Measurements from ENCODE around the gene ZCCHC4. TPM values are rescaled to one million over a fixed set of nuclear protein-coding genes. Genes with fewer than 3 reads are reported as not detected.

The ZCCHC4 gene, protein sequence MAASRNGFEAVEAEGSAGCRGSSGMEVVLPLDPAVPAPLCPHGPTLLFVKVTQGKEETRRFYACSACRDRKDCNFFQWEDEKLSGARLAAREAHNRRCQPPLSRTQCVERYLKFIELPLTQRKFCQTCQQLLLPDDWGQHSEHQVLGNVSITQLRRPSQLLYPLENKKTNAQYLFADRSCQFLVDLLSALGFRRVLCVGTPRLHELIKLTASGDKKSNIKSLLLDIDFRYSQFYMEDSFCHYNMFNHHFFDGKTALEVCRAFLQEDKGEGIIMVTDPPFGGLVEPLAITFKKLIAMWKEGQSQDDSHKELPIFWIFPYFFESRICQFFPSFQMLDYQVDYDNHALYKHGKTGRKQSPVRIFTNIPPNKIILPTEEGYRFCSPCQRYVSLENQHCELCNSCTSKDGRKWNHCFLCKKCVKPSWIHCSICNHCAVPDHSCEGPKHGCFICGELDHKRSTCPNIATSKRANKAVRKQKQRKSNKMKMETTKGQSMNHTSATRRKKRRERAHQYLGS
- 9.7 and 11.9 TPM in 2 replicates for total RNA-seq (2014; rRNA removed; shearing (Covaris generic))

DNA sequence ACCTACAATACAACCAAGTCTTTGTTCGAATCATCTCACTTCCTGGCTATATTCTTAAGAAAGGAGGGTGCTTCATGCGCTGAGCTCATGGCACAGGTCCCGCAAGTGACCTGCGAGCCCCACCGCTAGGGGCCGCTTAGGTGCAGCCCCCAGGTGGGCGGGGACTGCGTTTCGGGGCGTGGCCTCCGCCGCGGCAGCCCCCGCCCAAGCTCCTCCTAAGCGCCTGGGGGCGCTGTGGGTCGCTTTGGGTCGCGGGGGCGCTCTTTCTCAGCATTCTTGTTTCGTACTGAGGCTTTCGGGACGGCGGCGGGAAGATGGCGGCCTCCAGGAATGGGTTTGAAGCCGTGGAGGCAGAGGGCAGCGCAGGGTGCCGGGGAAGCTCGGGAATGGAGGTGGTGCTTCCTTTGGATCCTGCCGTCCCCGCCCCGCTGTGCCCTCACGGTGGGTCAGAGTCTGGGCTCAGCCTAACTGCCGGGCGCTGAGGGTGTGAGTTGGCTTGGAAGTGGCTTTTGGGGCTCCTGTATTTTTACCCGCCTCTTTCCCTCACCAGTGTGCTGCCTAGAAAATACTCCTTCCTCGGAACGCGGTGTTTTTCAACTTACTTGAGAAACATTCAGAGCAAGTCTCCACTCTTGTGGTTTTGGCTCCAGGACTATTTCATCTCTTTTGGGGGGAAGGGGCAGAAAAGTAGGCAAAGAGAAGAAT is at the start of gene ZCCHC4:
TSS of gene ZCCHC4 (plus strand) at position 279 of the 705 bp plus-strand sequence. CDS start at position 315, 36 bp downstream.
- DNase-seq (ENCODE audit: low read depth): peak; percentile 81

DNA sequence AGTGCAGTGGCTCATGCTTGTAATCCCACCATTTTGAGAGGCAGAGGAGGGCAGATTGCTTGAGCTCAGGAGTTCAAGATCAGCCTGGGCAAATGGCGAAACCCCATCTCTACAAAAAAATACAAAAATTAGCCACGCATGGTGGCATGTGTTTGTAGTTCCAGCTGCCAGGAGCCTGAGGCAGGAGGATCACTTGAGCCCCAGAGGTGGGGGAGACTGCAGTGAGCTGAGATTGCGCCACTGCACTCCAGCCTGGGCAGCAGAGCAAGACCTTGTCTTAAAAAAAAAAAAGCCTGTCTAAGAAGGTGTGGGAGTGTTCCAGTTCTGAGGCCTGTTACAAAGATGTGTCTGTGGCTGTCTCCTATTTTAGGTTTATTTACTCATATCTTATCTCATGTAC is 40.7 kb upstream of the ZCCHC4 start:
- no peak for DNase-seq (ENCODE audit: low read depth)

DNA sequence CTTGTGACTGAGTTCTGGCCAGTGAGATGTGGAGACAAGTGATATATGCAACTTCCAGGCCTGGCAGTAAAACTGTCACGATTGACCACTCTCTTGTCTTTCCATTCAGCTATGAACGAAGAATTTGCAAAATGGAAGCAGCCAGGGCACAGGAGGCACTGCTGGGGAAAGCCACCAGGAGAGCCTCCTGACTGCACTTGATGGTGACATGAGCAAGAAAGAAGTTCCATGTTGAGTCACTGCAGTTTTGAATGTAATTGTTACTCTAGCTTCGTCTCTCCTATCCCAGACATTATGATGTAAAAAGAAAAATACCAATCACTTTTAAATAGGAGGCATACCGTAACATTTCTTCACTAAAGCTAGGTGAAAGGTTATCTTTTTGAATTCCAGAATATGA is 32.4 kb upstream of the ZCCHC4 start:
- DNase-seq (ENCODE audit: low read depth): no peak

DNA sequence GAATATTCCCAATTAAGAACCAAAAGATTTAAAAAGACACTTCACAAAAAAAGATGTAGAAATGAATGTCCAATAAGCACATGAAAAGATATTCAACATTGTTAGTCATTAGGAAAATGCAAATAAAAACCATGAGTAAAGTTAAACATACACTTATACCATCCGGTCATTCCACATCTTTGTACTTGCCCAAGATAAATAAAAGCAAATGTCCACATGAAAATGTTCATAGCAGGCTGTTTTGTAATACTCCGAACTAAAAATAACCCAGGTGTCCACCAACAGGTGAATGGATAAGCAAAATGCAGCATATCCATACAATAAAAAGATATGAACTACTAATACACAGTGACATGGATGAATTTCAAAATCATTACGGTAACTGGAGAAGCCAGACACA is 28.6 kb upstream of the ZCCHC4 start:
- DNase-seq (ENCODE audit: low read depth): no peak

DNA sequence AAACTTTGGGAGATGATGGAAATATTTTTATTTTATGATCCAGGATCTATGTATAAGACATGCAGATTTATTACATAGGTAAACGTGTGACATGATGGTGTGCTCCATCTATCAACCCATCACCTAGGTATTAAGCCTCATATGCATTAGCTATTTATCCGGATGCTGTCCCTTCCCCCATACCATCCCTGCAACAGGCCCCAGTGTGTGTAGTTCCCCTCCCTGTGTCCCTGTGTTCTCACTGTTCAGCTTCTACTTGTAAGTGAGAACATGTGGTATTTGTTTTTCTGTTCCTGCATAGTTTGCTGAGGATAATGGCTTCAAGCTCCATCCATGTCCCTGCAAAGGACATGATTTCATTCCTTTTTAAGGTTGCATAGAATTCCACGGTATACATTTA is 28.1 kb upstream of the ZCCHC4 start:
- DNase-seq (ENCODE audit: low read depth): no peak

DNA sequence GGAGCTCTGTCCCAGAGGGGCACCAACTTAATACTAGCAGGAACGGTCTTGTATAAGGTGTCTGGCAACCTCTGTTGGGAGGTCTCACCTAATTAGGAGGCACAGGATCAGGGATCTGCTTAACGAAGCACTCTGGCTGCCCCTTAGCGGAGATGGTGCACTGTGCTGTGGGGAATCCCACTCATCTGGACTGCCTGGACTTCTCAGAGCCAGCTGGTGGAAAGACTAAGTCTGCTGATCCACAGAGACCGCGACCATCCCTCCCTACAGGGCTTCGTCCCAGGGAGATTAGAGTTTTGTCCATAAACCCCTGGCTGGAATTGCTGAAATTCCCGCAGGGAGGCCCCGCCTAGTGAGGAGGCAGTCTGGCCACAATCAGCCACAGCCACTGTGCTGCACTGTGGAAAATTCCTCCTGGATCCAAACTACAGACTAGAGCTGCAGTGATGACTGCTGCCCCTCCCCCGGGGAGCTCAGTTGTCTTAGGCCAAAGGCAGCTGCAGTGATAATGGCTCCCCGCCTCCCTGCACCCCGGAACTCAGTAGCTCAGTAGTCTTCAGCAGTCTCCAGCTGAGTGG is 22.0 kb upstream of the ZCCHC4 start:
- no peak for DNase-seq (ENCODE audit: low read depth)

DNA sequence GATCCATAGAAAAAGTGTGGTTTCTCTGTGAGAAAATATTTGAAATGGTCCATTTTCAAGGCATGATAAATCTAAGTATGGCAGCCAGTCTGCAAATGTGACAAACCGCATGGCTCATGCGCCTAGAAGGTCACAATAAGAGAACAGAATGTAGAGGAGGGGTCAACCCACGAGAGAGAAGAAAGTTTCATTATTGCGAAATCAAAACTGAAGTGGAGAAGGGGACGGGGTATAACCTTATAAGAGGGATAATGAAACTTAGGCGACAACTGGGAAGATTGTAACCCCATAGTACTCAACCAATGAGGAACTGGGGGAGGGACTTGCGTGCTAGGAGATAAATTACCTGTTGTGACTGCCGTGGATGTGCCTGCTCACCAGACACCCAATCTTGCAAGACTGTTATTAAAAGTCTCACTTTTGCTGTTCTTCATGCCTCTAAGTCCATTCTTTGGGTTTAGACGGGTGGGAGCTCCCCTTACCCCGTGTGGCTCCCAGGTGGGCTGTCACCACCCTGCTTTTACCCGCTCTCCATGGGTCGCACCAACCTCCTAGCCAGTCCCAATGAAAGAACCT is 21.3 kb upstream of the ZCCHC4 start:
- DNase-seq (ENCODE audit: low read depth): no peak

DNA sequence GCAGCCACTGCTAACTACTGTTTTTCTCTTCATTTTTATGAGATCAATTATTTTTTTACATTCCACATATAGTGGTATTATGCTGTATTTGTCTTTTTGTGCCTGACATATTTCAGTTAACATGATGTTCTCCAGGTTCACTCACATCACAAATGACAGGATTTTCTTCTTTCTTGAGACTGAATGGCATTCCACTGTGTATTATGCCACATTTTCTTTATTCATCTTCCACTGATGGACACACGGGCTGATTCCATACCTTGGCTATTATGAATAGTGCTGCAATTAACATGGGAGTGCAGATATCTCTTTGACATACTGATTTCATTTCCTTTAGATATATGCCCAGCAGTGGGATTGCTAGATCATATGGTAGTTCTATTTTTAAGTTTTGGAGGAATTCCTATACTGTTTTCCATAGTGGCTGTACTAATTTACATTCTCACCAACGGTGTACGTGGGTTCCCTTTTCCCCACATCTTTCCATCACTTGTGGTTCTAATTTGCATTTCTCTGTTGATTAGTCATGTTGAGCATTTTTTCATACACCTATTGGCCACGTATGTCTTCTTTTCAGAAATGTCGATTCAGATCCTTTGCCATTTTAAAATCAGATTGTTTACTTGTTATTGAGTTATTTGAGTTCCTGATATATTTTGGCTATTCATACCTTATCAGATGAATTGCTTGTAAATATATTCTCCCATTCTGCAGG is 14.9 kb upstream of the ZCCHC4 start:
- no peak for DNase-seq (ENCODE audit: low read depth)

DNA sequence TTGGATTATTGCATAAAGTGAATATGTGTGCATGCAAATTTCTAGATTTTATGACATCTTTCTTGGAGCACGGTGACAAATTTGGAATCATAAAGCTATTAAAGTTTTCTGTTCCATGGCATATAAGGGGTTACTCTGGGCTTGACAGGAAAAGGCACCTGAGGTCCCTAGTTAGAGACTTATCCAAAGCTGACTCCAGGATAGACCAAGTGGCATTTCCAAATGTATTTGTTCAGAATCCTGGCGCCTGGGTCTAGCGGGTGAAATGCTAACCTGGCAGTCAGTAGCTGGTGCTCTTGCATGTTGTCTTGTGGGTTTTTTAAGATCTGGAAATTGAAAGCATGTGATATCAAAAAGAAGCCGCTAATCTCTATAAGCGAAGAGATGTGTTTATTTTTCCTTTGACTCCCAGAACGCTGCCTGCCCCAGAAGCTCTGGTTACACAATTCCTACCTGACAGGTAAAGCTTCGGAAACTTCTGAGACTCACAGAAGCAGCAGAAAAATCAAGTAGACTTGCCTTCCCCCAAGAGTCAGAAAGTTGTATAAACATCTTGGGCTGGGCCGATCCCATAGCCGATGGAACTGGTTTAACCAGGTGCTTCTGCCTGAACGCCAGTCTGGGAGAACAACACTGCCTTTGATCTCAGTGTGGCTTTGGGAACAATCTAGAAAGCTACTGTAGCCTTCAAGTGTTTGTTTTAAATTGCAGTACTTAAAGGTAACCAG is 12.9 kb upstream of the ZCCHC4 start:
- DNase-seq (ENCODE audit: low read depth): no peak

DNA sequence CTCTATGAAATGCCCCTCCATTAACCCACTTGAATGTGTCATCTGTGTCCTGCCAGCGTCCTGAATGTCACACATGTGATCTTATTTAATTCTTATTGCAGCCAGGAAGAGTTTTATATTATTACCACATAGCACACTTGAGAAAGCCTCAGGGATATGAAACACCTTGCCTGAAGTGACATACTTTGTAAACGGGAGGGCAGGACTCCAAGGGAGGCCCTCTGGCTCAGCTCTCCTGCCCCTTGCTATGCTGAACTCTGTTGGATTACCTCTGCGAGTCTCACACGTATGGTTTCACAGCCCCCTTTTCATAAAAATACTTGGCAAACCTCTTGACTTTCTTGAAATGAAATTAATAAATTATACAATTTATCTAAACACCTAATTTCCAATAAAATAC is 11.1 kb upstream of the ZCCHC4 start:
- no peak for DNase-seq (ENCODE audit: low read depth)

DNA sequence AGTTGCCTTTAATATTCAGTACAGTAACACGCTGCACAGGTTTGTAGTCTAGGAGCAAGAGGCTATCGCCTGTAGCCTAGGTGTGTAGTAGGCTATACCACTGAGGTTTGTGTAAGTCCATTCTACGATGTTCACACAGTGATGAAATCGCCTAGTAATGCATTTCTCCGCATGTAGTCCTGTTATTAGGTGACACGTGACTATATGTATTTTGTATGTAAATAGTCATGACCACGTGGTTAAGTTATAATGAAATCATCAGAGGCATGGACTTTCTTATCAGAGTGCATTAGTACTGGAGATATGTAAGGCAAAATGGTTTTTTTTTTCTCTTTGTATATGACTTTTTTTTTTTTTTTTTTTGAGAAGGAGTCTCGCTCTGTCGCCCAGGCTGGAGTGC is 9.9 kb upstream of the ZCCHC4 start:
- no peak for DNase-seq (ENCODE audit: low read depth)

DNA sequence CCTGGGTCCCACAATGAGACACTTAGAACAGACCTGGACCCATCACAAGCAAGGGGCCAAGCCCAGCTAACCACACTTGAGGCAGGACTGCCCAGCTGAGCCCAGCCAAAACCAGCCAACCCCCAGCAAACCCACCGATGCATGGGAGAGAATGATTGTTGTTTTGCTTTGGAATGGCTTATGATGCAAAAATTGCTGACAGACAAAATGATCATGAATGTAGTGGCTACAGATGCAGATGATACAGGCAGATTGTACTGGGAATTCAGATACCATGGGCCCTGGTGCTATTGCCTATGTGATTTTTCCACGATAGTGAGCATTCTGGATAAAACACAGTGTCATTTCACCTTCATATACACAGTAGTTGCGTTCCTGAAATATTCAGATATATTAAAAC is 9.0 kb upstream of the ZCCHC4 start:
- no peak for DNase-seq (ENCODE audit: low read depth)

DNA sequence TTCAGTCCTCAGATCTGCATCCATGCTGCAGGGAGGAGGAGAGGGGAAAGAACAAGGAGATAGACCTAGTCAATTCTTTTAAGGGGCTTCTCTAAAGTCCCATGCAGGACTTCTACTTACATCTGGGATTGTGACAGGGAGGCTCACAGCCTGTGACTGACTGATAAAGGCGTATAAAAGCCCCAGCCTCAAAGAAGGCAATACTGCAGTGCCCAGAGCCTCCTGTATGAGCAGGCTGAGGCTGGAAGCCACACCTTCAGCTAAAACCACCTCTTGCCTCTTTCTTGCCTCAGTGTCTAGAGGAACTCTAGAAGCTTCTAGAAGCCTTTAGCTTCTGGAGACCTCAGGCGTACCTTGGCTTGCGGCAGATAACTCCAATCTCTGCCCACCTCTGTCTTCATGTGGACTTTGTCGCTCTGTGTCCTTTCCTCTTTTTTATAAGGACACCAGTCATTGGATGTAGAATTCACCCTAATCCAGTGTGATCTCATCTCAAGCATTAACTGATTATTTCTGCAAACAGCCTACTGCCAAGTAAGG is 6.0 kb upstream of the ZCCHC4 start:
- DNase-seq (ENCODE audit: low read depth): no peak

DNA sequence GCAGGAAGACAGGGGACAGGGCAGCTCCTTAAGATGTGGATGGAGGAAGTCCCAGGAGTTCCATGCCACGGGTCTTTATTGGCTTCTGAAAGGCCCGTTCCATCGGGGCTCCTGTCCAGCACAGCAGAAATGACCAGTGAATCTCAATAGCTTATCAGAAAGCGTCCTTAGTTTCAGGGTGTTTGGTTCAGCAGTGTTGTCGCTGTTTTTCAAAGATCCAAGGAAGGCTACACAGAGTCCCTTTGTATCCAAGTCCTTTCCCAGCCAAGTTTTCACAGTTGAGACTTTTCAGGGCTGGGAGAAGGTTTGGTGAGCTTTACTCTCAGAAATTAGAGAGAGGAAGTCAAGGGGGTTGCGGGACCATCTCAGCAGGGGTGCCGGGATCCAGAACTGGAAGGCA is 5.0 kb upstream of the ZCCHC4 start:
- DNase-seq (ENCODE audit: low read depth): peak; percentile 12

DNA sequence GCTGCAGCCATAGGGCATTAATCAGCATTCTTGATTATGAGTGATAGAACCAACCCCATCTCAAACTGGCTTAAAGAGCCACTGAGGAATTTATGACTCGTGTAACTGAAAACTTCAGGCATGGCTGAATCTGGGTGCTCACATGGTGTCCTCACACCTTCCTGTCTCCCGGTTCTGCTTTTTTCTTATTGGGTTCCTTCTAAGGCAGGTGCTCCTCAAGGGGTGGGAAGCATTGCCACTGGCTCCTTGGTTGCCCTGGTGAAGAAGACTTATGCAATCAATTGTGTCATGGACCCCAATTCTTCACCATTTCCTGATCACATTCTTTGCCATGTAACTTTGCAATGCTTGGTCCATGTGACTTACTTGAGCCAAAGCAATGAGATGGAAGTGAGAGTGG is 4.3 kb upstream of the ZCCHC4 start:
- no peak for DNase-seq (ENCODE audit: low read depth)

DNA sequence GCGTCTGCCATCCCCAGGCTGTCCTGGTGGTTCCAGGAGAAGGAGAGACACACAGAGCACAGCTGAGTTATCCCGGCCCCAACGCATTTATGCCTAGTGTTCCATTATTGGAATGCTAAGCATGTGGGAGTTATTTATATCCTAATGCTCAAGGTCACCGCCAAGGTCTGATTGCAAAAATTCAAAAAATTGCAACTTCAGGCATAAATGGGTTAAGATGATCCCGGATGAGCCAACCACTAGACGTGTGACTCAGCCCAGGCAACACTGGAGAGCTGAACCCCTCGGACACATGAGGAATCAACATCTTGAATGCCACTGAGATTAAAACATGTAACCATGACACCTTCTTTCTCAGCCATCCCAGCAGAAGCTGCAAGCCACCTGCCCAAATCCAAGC is 3.8 kb upstream of the ZCCHC4 start:
- DNase-seq (ENCODE audit: low read depth): peak; percentile 62

DNA sequence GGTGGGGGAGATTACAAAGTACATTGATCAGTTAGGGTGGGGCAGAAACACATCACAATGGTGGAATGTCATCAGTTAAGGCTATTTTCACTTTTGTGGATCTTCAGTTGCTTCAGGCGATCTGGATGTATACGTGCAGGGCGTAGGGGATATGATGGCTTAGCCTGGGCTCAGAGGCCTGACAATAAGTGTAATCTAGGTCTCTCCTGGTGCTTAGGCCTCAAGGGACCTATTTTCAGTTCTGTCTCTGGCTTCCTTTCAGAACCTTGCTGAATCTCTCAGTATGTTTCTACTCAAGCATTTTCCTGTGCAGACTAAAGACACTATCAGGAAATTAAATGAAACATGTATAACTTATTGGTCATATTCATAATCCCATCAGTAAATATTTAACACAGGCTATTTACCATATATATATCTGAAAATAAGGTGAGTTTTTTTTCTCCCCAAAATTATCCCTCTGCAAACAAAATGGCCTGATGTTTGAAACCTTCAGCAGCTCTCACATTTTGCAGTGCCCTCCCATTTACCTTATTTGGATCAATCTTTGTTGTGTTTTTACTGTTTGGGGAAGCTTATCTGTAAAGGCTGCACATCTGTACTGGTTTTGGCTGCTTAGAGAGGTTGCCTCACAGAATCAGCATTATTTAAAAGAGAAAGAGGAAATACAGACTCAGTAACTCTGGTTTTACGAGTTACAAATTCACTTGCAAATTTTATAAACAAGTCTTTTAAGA is 2.3 kb upstream of the ZCCHC4 start:
- DNase-seq (ENCODE audit: low read depth): no peak

DNA sequence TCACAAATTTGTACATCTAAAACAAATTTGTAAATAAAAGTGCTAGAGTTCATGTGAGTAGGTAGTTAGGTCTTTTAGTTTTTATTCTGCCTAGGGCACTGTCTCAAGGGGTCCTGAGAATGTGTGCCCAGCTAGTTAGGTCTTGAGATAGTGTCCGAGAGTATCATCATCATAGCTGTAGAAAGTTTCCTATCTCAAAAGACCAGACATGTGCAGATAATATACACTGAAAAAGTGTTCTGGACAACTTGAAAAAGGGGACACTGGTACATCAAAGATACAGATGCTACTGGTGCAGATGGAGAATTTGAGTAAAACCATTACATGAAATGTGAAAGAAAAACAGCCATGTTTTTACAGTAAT is 1.8 kb upstream of the ZCCHC4 start:
- no peak for DNase-seq (ENCODE audit: low read depth)

DNA sequence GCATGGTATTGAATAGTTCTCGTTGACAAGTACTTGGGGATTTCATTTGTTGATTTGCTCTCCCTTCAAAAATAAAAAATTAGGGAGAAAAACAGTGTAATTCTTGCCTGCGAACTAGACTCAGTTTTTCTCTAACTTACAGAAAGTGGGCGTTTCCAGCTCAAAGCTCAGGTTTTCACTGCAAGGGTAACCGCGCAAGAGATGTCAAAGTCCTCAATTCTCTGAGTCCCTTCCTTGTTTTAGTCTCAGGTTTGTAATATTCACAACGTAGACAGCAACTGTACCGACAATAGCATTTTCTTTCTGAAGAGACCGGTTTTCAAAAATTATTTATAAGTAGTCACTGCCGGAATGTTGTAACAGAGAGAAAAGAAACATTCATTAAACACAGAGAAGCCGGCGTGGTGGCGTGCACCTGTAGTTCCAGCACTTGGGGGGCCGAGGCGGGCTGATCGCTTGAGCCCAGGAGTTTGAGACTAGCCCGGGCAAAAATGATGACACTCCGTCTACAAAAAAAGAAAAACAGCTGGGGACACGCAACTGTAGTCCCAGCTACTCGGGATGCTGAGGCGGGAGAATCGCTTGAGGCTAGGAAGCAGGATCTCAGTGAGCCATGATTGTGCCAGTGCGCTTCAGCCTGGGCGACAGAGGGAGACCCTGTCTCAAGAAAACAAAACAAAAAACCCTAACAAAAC is 774 bp downstream of the ZCCHC4 start:
- no peak for DNase-seq (ENCODE audit: low read depth)
